ENCODE data around the gene KASH5. TPM values are rescaled to one million over a fixed set of nuclear protein-coding genes. Genes with fewer than 3 reads are reported as not detected.
A peak's percentile ranks its signal among the peaks of the same experiment; 100 is the strongest.

Gene KASH5
- total RNA-seq, 1 experiment from 2014 or later, result not detected

GRCh38 chr19:49453013-49453756 lies 65.1 kb downstream of the KASH5 start, which contains the start of gene ALDH16A1:
ALDH16A1 (plus strand) TSS chr19:49453225; CDS start chr19:49453332, 107 bp downstream.
- intact Hi-C loops (cut with micrococcal nuclease; ENCODE audit: unreplicated experiment), result loop anchor here (5.0 kb wide), 1 partner anchor 189 kb away; the partner anchor contains the start of genes RRAS and SCAF1
- BruUV-seq (replicated peaks), result no TSS peak
- Mint-ChIP-seq H3K27me3 (ENCODE audit: unreplicated experiment) (no peaks in the 10 kb centered on the region), H3K4me3 (ENCODE audit: low read depth, unreplicated experiment) (peak within 1 kb of the TSS; percentile 96), H3K4me1 (ENCODE audit: low read depth, unreplicated experiment) (peaks cover 20% of the 10 kb centered on the region), H3K9me3 (ENCODE audit: low read depth, unreplicated experiment) (no peaks in the 10 kb centered on the region), H3K36me3 (ENCODE audit: insufficient read depth, unreplicated experiment) (peaks cover 60% of the 10 kb centered on the region), H3K27ac (ENCODE audit: unreplicated experiment) (peak within 1 kb of the TSS; percentile 99)
- CTCF ChIA-PET, result interaction anchor here (0.6 to 1.0 kb wide), 6 partner anchors 11 to 200 kb away, joined by 3 to 6 read pairs (median 4); partner anchors contain the start of genes FLT3LG and RPS11
- TF ChIP-seq CTCF (IDR thresholded peaks at IDR 0.05; ENCODE audit: unreplicated experiment), result no peak
- DNase-seq, result peak; percentile 99

DNA sequence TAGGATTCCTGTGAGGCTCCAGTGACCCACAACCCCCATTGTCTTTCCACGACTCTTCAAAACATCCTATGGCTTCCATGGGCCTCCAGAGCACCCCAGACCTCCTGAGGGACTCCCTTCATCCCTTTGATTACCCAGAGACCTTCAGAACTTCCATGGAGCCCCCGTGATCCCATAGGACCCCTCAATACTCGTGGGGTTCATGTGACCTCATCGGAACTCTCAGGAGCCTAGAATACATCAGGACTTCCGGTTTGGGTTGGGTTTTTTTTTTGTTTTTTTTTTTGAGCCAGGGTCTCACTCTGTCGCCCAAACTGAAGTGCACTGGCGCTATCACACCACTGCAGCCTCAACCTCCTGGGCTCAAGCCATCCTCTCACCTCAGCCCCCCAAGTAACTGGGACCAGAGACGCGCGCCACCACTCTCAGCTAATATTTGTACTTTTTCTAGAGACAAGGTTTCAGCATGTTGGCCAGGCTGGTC lies 65.8 kb downstream of the KASH5 start:
- peaks cover 53% of the 10 kb centered on the region for H3K36me3 Mint-ChIP-seq (ENCODE audit: insufficient read depth, unreplicated experiment)

GRCh38 chr19:49455773-49456172 lies 67.7 kb downstream of the KASH5 start:
- Mint-ChIP-seq H3K27ac (ENCODE audit: unreplicated experiment) (no peak overlapping the region), H3K4me1 (ENCODE audit: low read depth, unreplicated experiment) (peaks cover 3% of the 10 kb centered on the region), H3K4me3 (ENCODE audit: low read depth, unreplicated experiment) (no peak overlapping the region), H3K36me3 (ENCODE audit: insufficient read depth, unreplicated experiment) (peaks cover 34% of the 10 kb centered on the region), H3K27me3 (ENCODE audit: unreplicated experiment) (no peaks in the 10 kb centered on the region), H3K9me3 (ENCODE audit: low read depth, unreplicated experiment) (no peaks in the 10 kb centered on the region)
- no peak for TF ChIP-seq CTCF (IDR thresholded peaks at IDR 0.05; ENCODE audit: unreplicated experiment)
- no TSS peak for BruUV-seq (replicated peaks)
- CTCF ChIA-PET, result no interaction called here
- intact Hi-C loops (cut with micrococcal nuclease; ENCODE audit: unreplicated experiment), result no loop called here
- DNase-seq, result no peak

More for the DNA sequence above, 65.8 kb downstream of the KASH5 start:
- TSS peak; percentile 89 for BruUV-seq (replicated peaks)
- Mint-ChIP-seq H3K4me3 (ENCODE audit: low read depth, unreplicated experiment) (peak overlapping the region; percentile 96), H3K9me3 (ENCODE audit: low read depth, unreplicated experiment) (no peaks in the 10 kb centered on the region), H3K27ac (ENCODE audit: unreplicated experiment) (peak overlapping the region; percentile 99), H3K27me3 (ENCODE audit: unreplicated experiment) (no peaks in the 10 kb centered on the region), H3K4me1 (ENCODE audit: low read depth, unreplicated experiment) (peaks cover 14% of the 10 kb centered on the region)
- intact Hi-C loops (cut with micrococcal nuclease; ENCODE audit: unreplicated experiment), result loop anchor here (5.0 kb wide), 1 partner anchor 189 kb away; the partner anchor contains the start of genes RRAS and SCAF1
- TF ChIP-seq CTCF (IDR thresholded peaks at IDR 0.05; ENCODE audit: unreplicated experiment), result no peak
- CTCF ChIA-PET, result interaction anchor here (0.6 to 1.0 kb wide), 4 partner anchors 11 to 201 kb away, joined by 3 to 6 read pairs (median 4); partner anchors contain the start of gene FLT3LG
- DNase-seq, result no peak

- Mint-ChIP-seq H3K27me3 (ENCODE audit: unreplicated experiment) (no peaks in the 10 kb centered on the region), H3K9me3 (ENCODE audit: low read depth, unreplicated experiment) (no peaks in the 10 kb centered on the region), H3K36me3 (ENCODE audit: insufficient read depth, unreplicated experiment) (peaks cover 28% of the 10 kb centered on the region), H3K4me3 (ENCODE audit: low read depth, unreplicated experiment) (no peak overlapping the region), H3K4me1 (ENCODE audit: low read depth, unreplicated experiment) (no peaks in the 10 kb centered on the region), H3K27ac (ENCODE audit: unreplicated experiment) (no peak overlapping the region)
- BruUV-seq (replicated peaks), result no TSS peak
- DNase-seq, result no peak
- TF ChIP-seq CTCF (IDR thresholded peaks at IDR 0.05; ENCODE audit: unreplicated experiment), result no peak
- CTCF ChIA-PET, result no interaction called here
- intact Hi-C loops (cut with micrococcal nuclease; ENCODE audit: unreplicated experiment), result no loop called here
These were observed 68.3 kb downstream of the KASH5 start for GRCh38 chr19:49456326-49456725.
